GM18499 (cell line): ENCODE data around the gene GNGT1.
"Not testable (repeated sequence)": the region's sequence is repeated elsewhere in the genome, so short reads cannot be mapped to it uniquely, and the experiment has no call there.

ENCODE experiments used
- ATAC-seq: cut with Tn5 transposase; IDR thresholded peaks from one replicate; pipeline ENCODE4 v1.9.1; 2021; ENCODE audit warnings: moderate number of reproducible peaks; ENCODE audit not compliant: insufficient read depth, unreplicated experiment

Gene GNGT1

DNA sequence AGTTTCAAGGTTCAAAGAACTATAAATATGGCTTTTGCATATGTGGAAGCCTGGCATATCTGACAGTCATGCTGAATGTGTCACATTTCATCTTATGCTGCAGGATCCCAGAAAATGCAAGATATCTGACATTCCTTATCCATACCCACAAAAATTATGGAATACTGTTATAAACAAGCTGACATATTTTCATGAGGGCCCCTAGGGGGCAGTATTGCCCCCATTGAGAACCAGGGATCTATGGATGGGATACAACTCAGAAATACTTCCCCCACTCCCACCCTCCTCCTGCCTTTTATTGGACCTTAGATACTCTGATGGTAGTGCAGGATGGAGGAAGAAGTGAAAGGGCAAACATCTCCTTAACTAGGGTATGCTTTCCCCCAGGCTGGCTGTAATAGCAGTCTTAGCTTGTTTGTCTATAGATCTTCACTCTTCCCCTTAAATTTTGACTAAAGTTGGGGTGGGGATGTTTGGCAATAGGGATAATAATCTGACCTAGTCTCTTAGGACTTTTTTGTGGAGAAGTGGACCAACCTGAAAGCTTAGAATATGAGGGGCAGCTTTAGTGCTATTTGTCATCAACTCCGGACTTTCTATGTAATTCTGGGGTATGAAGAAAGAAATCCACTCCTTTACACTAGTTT lies 3.5 kb upstream of the GNGT1 start:
- no peak for ATAC-seq

- no peak for ATAC-seq
These were observed 4.0 kb downstream of the GNGT1 start for GRCh38 chr7:93910076-93910994.

DNA sequence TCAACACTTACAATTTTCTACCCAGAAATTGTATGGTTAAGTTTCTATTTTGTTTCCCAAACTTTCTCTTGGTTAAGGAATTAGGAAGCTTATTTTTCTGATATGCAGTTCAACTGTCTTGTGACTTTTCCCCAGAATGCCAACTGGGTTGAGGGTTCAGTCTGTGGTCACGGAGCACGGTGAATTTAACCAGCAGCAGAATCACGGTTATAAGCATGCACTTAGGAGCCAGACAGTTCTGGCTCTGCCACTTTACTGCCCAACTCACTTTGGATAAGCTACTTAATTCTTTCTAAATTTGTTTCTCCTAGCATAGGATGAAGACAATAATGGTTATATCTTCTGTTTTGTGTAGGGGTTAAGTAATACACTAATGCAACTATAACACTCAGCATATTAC lies 4.9 kb downstream of the GNGT1 start:
- ATAC-seq = not testable (repeated sequence)

DNA sequence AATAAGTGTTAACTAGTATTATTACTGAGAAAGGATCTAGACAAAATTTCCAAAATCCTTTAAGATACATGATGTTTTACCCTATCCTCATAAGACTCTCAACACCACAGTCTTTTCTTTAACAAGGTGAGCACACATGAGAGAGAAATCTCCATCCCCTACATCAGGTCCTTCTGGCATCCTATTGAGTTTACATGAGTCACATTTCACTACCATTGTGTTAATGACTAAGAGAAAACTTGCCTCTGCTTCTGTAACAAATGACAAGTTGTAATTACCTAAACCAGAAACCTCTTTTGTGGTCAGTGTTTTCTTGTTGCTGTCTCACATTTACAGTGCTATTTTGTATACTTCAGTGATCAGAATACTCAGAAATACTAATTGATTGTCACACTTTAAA lies 5.3 kb downstream of the GNGT1 start:
- peak; percentile 44 for ATAC-seq

- no peak for ATAC-seq
These were observed 6.8 kb downstream of the GNGT1 start for GRCh38 chr7:93913197-93913596.

GRCh38 chr7:93914581-93915066 lies 8.3 kb downstream of the GNGT1 start:
- no peak for ATAC-seq

DNA sequence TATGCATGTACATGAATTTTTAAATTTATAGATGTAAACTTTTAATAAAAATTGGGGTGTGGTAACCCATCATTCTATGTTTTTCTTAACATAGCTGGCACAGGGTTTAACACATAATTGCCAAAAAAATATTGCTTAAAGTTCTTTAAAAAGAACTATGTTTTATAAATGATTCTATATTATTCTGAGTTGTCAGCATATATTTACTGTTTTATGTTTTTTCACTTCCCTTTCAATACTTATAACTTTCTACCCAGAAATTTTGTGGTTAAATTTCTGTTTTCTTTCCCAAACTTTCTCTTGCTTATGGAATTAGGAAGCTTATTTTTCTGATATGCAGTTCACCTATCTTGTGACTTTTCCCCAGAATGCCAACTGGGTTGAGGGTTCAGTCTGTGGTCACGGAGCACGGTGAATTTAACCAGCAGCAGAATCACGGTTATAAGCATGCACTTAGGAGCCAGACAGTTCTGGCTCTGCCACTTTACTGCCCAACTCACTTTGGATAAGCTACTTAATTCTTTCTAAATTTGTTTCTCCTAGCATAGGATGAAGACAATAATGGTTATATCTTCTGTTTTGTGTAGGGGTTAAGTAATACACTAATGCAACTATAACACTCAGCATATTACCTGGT lies 9.0 kb downstream of the GNGT1 start:
- not testable (repeated sequence) for ATAC-seq

DNA sequence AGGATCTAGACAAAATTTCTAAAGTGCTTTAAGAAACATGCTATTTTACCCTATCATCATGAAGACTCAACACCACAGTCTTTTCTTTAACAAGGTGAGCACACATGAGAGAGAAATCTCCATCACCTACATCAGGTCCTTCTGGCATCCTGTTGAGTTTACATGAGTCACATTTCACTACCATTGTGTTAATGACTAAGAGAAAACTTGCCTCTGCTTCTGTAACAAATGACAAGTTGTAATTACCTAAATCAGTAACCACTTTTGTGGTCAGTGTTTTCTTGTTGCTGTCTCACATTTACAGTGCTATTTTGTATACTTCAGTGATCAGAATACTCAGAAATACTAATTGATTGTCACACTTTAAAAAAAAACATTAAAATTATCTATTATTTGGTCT lies 9.5 kb downstream of the GNGT1 start:
- not testable (repeated sequence) for ATAC-seq

- ATAC-seq = not testable (repeated sequence)
These were observed 9.9 kb downstream of the GNGT1 start for GRCh38 chr7:93916315-93916714.

DNA sequence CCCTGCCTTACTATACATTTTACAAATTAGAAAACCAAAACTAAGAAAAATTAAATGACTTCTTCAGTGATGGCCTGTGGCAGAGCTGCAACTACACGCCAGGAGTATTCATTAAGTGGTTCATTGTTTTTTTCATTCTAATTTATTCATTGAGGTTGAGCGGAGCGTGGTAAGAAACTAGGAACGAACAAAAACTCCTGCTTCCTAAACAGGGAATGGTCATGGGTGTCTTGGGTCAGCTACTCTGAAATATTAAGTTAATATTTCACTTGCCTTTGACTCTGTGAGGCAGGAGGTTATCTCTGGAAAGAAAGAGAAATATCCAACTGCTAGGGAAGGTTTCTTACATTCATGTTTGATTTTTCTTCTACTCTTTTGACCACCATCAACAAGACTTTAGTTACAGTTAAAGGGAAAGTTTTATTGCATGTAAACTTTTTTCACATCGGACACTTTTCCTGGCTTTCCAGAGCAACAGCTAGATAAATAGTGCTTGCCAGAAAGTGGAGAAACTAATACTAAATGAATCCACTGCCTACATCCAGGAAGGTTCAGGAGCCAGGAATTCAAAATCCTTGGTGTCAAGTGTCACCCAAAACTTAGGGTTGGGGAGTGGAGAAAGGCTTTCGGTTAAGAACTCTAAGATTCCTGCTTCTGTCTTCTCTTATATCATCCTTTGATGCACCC lies 14.3 kb downstream of the GNGT1 start:
- no peak for ATAC-seq

GRCh38 chr7:93921186-93921585 lies 14.8 kb downstream of the GNGT1 start:
- no peak for ATAC-seq

GRCh38 chr7:93921607-93922566 lies 15.5 kb downstream of the GNGT1 start, which contains the start of gene GNG11:
Gene GNG11 (plus strand): TSS chr7:93921735. CDS start chr7:93922138, 403 bp downstream.
- no peak for ATAC-seq

DNA sequence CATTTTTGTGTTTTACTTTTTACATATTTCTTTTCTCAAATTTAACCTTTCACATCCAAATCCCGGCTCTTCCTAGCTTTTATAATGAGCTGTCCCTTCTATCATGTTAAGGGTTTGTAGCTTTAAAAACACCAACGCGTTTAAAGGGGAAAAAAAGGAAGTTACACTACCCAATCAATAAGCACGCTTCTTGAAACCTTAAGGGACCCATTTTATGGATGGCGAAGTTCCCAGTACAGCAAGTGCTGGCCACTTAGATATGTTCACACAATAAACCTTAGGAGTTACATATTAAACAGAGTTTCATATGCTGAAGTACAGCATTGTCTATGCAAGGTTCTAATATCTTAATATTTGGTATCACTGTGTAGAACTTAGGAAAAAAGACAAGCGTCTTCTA lies 16.9 kb downstream of the GNGT1 start:
- ATAC-seq = no peak

- no peak for ATAC-seq
These were observed 17.6 kb downstream of the GNGT1 start for GRCh38 chr7:93923942-93924341.

DNA sequence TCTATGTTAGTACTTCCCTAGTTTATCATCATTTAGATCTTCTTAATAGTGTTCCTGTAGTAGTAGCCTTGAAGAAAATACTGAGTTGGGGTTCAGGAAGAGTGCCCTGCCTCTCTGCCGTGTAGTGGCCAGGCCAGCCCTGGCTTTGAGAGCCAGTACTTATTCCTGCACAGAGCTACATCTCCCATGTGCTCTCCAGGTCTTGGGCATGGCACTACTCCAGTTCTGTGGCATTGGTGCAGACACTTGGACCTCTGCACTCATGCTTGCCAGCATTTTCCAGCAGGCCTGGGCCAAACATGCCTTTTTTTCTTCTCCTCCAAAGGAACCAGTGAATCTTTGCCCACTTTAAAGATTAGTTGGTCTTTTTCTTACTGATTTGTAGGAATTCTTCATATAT lies 20.4 kb downstream of the GNGT1 start:
- ATAC-seq = no peak

GRCh38 chr7:93927585-93927984 lies 21.2 kb downstream of the GNGT1 start:
- no peak for ATAC-seq

DNA sequence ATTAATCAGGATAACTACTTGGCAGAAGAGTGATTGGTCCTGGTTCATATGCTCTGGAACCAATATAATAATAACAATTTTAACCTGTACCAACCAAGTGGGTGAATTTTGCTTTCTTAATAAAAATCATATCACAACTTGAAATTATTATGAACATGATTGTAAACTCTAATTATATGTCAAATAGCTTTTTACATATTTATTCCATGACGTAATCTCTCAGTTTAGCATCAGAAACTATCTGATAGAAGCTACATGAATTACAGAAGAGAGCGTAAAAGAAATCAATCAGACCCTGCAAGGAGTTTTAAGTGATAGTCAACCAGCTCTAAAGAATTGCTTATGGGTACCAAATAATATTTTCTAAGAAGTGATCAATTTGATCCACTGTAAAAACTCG lies 25.3 kb downstream of the GNGT1 start:
- no peak for ATAC-seq

DNA sequence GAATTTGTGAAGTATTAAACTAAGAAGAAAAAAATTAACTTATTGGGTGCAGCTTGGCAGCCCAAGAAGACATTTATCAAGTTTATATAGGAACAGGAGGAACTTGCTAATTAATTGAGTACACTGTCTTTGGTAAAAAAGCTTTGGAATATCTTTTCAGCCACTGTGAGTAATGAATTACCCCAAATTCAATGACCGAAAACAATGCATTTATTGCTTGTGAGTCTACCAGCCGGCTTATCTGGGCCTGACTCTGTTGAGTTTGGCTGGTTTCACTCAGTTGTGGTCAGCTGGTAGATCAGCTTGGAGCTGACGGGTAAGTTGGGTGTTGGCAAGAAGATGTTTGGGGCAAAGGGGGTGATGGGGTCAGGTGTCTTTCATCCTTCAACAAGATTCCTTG lies 26.8 kb downstream of the GNGT1 start:
- ATAC-seq = no peak

DNA sequence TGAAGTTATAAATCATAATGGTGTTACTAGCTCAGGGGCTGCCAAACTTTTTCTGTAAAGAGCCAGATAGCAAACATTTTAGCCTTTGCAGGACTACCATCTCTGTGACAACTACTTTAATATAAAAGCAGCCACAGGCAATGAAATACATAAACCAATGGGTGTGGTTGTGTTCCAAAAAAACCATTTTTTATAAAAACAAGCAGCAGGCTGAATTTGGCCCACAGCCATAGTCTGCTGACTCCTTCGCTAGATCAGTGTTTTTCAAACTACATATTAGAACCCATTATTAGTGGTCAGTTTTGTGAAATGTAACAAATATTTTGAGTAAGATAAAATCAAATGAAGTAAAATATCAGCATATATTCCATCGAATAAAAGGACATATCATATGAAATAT lies 28.7 kb downstream of the GNGT1 start:
- ATAC-seq = no peak
